ENCODE results near the gene TNS1.

GRCh38 chr2:217966423-217967070 lies 36.2 kb downstream of the TNS1 start:
- TF ChIP-seq CTCF (IDR thresholded peaks at IDR 0.05) (no peak), POLR2A (IDR thresholded peaks at IDR 0.05) (no peak)

Measured in Peyer's patch (tissue), 4 donors.